WTC11 (cell line): ENCODE data around the gene TNFSF11. TPM values are rescaled to one million over a fixed set of nuclear protein-coding genes. Genes with fewer than 3 reads are reported as not detected.
A peak's percentile ranks its signal among the peaks of the same experiment; 100 is the strongest.

Experiments used
- ATAC-seq: fragments of 200-7000 bp; cut with Tn5 transposase; 2 replicates; pipeline ENCODE4 v1.10.0; 2021; ENCODE audit warnings: mild to moderate bottlenecking, moderate library complexity
- CTCF ChIA-PET: fragments of 300-600 bp; sonication (Branson Sonifier 250); formaldehyde crosslinking; loops from one replicate; lab custom pipeline; 2021; ENCODE audit warnings: antibody characterized with exemption; lab: Charles Lee
- POLR2A ChIA-PET: fragments of 350-600 bp; sonication (Branson Sonifier 250); formaldehyde crosslinking; loops from one replicate; lab custom pipeline; 2021; ENCODE audit warnings: antibody characterized with exemption; lab: Charles Lee
- DNase-seq: peaks from one replicate; pipeline ENCODE4 v3.0.0; 2021; ENCODE audit warnings: low spot score
- H3K27ac Mint-ChIP-seq: 2 replicates; pipeline ENCODE4 v1.8.0; 2021; ENCODE audit warnings: mixed read lengths
- H3K27me3 Mint-ChIP-seq: 2 replicates; pipeline ENCODE4 v1.8.0; 2021; ENCODE audit warnings: low read depth, mild to moderate bottlenecking, moderate library complexity, mixed read lengths
- H3K36me3 Mint-ChIP-seq: 2 replicates; pipeline ENCODE4 v1.8.0; 2021; ENCODE audit warnings: mixed read lengths
- H3K4me1 Mint-ChIP-seq: 2 replicates; pipeline ENCODE4 v1.8.0; 2022; ENCODE audit warnings: mixed read lengths
- H3K4me3 Mint-ChIP-seq: 2 replicates; pipeline ENCODE4 v1.8.0; 2021; ENCODE audit warnings: mild to moderate bottlenecking, moderate library complexity, mixed read lengths
- H3K9me3 Mint-ChIP-seq: 2 replicates; pipeline ENCODE4 v1.8.0; 2021; ENCODE audit warnings: mixed read lengths
- CREB1 ChIP-seq: sonication (generic); formaldehyde crosslinking; IDR thresholded peaks from 2 replicates; pipeline ENCODE4 v1.8.0; 2023; ENCODE audit warnings: mild to moderate bottlenecking, missing genetic modification reagents
- E2F5 ChIP-seq: sonication (generic); formaldehyde crosslinking; IDR thresholded peaks from 2 replicates; pipeline ENCODE4 v1.8.1; 2022; ENCODE audit warnings: mild to moderate bottlenecking, moderate library complexity, missing genetic modification reagents
- ELF4 ChIP-seq: sonication (generic); formaldehyde crosslinking; IDR thresholded peaks from 2 replicates; pipeline ENCODE4 v1.8.1; 2022; ENCODE audit warnings: low read depth, mild to moderate bottlenecking, moderate library complexity, missing genetic modification reagents
- ESRRA ChIP-seq: sonication (generic); formaldehyde crosslinking; IDR thresholded peaks from 2 replicates; pipeline ENCODE4 v1.8.1; 2022; ENCODE audit warnings: mild to moderate bottlenecking, missing genetic modification reagents, borderline replicate concordance
- GTF2I ChIP-seq: fragments of 250-450 bp; sonication (Bioruptor Pico); conservative IDR thresholded peaks from 2 replicates; pipeline ENCODE4 v1.4.0; 2021; ENCODE audit warnings: mild to moderate bottlenecking
- HMGA2 ChIP-seq: fragments of 250-450 bp; sonication (Bioruptor Pico); IDR thresholded peaks from 2 replicates; pipeline ENCODE4 v1.4.0; 2021; ENCODE audit warnings: mild to moderate bottlenecking, moderate library complexity
- IRF2 ChIP-seq: sonication (generic); formaldehyde crosslinking; IDR thresholded peaks from 2 replicates; pipeline ENCODE4 v1.8.0; 2022; ENCODE audit warnings: low read depth, missing genetic modification reagents, borderline replicate concordance
- NFATC4 ChIP-seq: fragments of 250-450 bp; sonication (Bioruptor Pico); IDR thresholded peaks from 2 replicates; pipeline ENCODE4 v1.9.0; 2021; ENCODE audit warnings: mild to moderate bottlenecking
- NR3C1 ChIP-seq: sonication (generic); formaldehyde crosslinking; conservative IDR thresholded peaks from 2 replicates; pipeline ENCODE4 v1.8.1; 2023; ENCODE audit warnings: low read depth, mild to moderate bottlenecking, missing genetic modification reagents
- PRRX2 ChIP-seq: fragments of 250-450 bp; sonication (Bioruptor Pico); IDR thresholded peaks from 2 replicates; pipeline ENCODE4 v1.8.0; 2021; ENCODE audit warnings: mild to moderate bottlenecking
- TEAD1 ChIP-seq: sonication (generic); formaldehyde crosslinking; IDR thresholded peaks from 2 replicates; pipeline ENCODE4 v1.8.0; 2022; ENCODE audit warnings: mild to moderate bottlenecking, missing genetic modification reagents
- TP53 ChIP-seq: sonication (generic); formaldehyde crosslinking; IDR thresholded peaks from 2 replicates; pipeline ENCODE4 v1.8.1; 2023; ENCODE audit warnings: mild to moderate bottlenecking, missing genetic modification reagents
- total RNA-seq: library from RNA; stranded (reverse); gene quantifications from 3 replicates; pipeline ENCODE4 v1.2.3, GENCODE V29; 2021
- TF ChIP-seq, protein P1 (sequence below): sonication (generic); formaldehyde crosslinking; IDR thresholded peaks from 2 replicates; pipeline ENCODE4 v1.8.0; 2022; ENCODE audit warnings: mild to moderate bottlenecking, missing genetic modification reagents
- TF ChIP-seq, protein P2 (sequence below): sonication (generic); formaldehyde crosslinking; IDR thresholded peaks from 2 replicates; pipeline ENCODE4 v1.8.0; 2022; ENCODE audit warnings: mild to moderate bottlenecking, missing genetic modification reagents
- TF ChIP-seq, protein P3 (sequence below): sonication (generic); formaldehyde crosslinking; IDR thresholded peaks from 2 replicates; pipeline ENCODE4 v1.8.1; 2023; ENCODE audit warnings: mild to moderate bottlenecking, missing genetic modification reagents, moderate library complexity
- TF ChIP-seq, protein P4 (sequence below): sonication (generic); formaldehyde crosslinking; IDR thresholded peaks from 2 replicates; pipeline ENCODE4 v1.8.0; 2022; ENCODE audit warnings: mild to moderate bottlenecking, missing genetic modification reagents
- TF ChIP-seq, protein P5 (sequence below): fragments of 200-600 bp; IDR thresholded peaks from 2 replicates; pipeline ENCODE4 v1.8.0; 2022; ENCODE audit warnings: antibody characterized with exemption
- TF ChIP-seq, protein P6 (sequence below): sonication (generic); formaldehyde crosslinking; IDR thresholded peaks from 2 replicates; pipeline ENCODE4 v1.8.1; 2022; ENCODE audit warnings: missing genetic modification reagents, borderline replicate concordance

The TNFSF11 gene
- total RNA-seq, 1 experiment from 2014 or later: 6.1 TPM

GRCh38 chr13:42592915-42593900, 19.3 kb downstream of the TNFSF11 start:
- no peaks in the 10 kb centered on the region for H3K27me3 Mint-ChIP-seq
- H3K4me1 Mint-ChIP-seq: peaks cover 80% of the 10 kb centered on the region
- TF ChIP-seq, protein P1, sequence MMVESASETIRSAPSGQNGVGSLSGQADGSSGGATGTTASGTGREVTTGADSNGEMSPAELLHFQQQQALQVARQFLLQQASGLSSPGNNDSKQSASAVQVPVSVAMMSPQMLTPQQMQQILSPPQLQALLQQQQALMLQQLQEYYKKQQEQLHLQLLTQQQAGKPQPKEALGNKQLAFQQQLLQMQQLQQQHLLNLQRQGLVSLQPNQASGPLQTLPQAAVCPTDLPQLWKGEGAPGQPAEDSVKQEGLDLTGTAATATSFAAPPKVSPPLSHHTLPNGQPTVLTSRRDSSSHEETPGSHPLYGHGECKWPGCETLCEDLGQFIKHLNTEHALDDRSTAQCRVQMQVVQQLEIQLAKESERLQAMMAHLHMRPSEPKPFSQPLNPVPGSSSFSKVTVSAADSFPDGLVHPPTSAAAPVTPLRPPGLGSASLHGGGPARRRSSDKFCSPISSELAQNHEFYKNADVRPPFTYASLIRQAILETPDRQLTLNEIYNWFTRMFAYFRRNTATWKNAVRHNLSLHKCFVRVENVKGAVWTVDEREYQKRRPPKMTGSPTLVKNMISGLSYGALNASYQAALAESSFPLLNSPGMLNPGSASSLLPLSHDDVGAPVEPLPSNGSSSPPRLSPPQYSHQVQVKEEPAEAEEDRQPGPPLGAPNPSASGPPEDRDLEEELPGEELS (CRISPR knock-in tag): no peak
- TF ChIP-seq TEAD1 (CRISPR knock-in tag) (0 out of 2 replicates have a peak, but pooled peaks have one; percentile 70), NR3C1 (CRISPR knock-in tag) (no peak), CREB1 (CRISPR knock-in tag) (no peak), ESRRA (CRISPR knock-in tag) (no peak)
- TF ChIP-seq, protein P2, sequence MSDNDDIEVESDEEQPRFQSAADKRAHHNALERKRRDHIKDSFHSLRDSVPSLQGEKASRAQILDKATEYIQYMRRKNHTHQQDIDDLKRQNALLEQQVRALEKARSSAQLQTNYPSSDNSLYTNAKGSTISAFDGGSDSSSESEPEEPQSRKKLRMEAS (CRISPR knock-in tag): 0 out of 2 replicates have a peak, but pooled peaks have one; percentile 20
- TF ChIP-seq, protein P3, sequence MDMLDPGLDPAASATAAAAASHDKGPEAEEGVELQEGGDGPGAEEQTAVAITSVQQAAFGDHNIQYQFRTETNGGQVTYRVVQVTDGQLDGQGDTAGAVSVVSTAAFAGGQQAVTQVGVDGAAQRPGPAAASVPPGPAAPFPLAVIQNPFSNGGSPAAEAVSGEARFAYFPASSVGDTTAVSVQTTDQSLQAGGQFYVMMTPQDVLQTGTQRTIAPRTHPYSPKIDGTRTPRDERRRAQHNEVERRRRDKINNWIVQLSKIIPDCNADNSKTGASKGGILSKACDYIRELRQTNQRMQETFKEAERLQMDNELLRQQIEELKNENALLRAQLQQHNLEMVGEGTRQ (CRISPR knock-in tag): peak; percentile 79
- TF ChIP-seq, protein P4, sequence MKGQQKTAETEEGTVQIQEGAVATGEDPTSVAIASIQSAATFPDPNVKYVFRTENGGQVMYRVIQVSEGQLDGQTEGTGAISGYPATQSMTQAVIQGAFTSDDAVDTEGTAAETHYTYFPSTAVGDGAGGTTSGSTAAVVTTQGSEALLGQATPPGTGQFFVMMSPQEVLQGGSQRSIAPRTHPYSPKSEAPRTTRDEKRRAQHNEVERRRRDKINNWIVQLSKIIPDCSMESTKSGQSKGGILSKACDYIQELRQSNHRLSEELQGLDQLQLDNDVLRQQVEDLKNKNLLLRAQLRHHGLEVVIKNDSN (CRISPR knock-in tag): peak; percentile 79
- H3K9me3 Mint-ChIP-seq: peaks cover 11% of the 10 kb centered on the region; the same call in 1 of the 2 replicates
- CTCF ChIA-PET: interaction anchor here (0.6 to 2.7 kb wide), 6 partner anchors 10 to 393 kb away, joined by 3 to 13 read pairs (median 3); partner anchors contain the start of gene TNFSF11
- peaks cover 21% of the 10 kb centered on the region for H3K36me3 Mint-ChIP-seq
- POLR2A ChIA-PET: no interaction called here
- H3K27ac Mint-ChIP-seq: peak overlapping the region; percentile 90
- DNase-seq: no peak
- peak; percentile 74 for ATAC-seq
- H3K4me3 Mint-ChIP-seq: peak overlapping the region; percentile 37

- no peaks in the 10 kb centered on the region for H3K27me3 Mint-ChIP-seq
- peaks cover 7% of the 10 kb centered on the region for H3K36me3 Mint-ChIP-seq
- peak overlapping the region; percentile 15; the same call in 1 of the 2 replicates for H3K4me3 Mint-ChIP-seq
- H3K9me3 Mint-ChIP-seq: peaks cover under 1% of the 10 kb centered on the region; the same call in 1 of the 2 replicates
- peak overlapping the region; percentile 78 for H3K27ac Mint-ChIP-seq
- H3K4me1 Mint-ChIP-seq: peaks cover 85% of the 10 kb centered on the region
- TF ChIP-seq, protein P5, sequence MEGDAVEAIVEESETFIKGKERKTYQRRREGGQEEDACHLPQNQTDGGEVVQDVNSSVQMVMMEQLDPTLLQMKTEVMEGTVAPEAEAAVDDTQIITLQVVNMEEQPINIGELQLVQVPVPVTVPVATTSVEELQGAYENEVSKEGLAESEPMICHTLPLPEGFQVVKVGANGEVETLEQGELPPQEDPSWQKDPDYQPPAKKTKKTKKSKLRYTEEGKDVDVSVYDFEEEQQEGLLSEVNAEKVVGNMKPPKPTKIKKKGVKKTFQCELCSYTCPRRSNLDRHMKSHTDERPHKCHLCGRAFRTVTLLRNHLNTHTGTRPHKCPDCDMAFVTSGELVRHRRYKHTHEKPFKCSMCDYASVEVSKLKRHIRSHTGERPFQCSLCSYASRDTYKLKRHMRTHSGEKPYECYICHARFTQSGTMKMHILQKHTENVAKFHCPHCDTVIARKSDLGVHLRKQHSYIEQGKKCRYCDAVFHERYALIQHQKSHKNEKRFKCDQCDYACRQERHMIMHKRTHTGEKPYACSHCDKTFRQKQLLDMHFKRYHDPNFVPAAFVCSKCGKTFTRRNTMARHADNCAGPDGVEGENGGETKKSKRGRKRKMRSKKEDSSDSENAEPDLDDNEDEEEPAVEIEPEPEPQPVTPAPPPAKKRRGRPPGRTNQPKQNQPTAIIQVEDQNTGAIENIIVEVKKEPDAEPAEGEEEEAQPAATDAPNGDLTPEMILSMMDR: peak; percentile 65
- no peak for TF ChIP-seq E2F5 (CRISPR knock-in tag)
- ChIA-PET POLR2A (no interaction called here), CTCF (interaction anchor here (0.6 to 2.7 kb wide), 11 partner anchors 14 to 490 kb away, joined by 3 to 13 read pairs (median 4); no protein-coding TSS in a partner anchor)
- DNase-seq (peak; percentile 60), ATAC-seq (no peak; the same call in 1 of the 2 replicates)
These were observed 20.7 kb downstream of the TNFSF11 start for GRCh38 chr13:42594481-42595252.

DNA sequence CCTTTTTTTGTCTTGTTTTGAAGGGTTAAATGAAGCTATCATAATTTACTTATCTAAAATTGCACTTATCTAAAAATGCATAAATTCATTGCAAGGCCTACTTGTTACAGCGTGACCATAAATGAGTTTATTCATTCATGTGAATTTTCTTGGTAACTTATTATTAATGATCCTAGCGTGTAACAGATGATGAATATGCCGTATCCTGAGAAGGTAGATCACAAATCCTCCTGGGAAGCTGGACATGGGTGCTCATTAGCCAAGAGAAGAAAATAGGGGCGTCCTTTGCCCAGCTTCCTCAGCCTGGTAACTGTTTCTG, 21.3 kb downstream of the TNFSF11 start:
- ATAC-seq (no peak), DNase-seq (no peak)
- ChIA-PET POLR2A (no interaction called here), CTCF (interaction anchor here (0.6 to 2.7 kb wide), 10 partner anchors 14 to 281 kb away, joined by 3 to 13 read pairs (median 4); no protein-coding TSS in a partner anchor)
- H3K27ac Mint-ChIP-seq: peak overlapping the region; percentile 78; the same call in 1 of the 2 replicates
- peak overlapping the region; percentile 15; the same call in 1 of the 2 replicates for H3K4me3 Mint-ChIP-seq
- H3K4me1 Mint-ChIP-seq: peaks cover 79% of the 10 kb centered on the region
- H3K9me3 Mint-ChIP-seq: no peaks in the 10 kb centered on the region
- TF ChIP-seq PRRX2 (CRISPR knock-in tag) (no peak), HMGA2 (CRISPR knock-in tag) (no peak), GTF2I (CRISPR knock-in tag) (no peak), IRF2 (CRISPR knock-in tag) (no peak), TP53 (no peak), NFATC4 (CRISPR knock-in tag) (no peak), ELF4 (CRISPR knock-in tag) (no peak)
- TF ChIP-seq, protein P3 (CRISPR knock-in tag): no peak
- TF ChIP-seq, protein P6, sequence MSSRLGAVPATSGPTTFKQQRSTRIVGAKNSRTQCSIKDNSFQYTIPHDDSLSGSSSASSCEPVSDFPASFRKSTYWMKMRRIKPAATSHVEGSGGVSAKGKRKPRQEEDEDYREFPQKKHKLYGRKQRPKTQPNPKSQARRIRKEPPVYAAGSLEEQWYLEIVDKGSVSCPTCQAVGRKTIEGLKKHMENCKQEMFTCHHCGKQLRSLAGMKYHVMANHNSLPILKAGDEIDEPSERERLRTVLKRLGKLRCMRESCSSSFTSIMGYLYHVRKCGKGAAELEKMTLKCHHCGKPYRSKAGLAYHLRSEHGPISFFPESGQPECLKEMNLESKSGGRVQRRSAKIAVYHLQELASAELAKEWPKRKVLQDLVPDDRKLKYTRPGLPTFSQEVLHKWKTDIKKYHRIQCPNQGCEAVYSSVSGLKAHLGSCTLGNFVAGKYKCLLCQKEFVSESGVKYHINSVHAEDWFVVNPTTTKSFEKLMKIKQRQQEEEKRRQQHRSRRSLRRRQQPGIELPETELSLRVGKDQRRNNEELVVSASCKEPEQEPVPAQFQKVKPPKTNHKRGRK (CRISPR knock-in tag): no peak
- TF ChIP-seq, all 79 proteins: peak for 0
- Mint-ChIP-seq H3K36me3 (peaks cover 5% of the 10 kb centered on the region; the same call in 1 of the 2 replicates), H3K27me3 (no peaks in the 10 kb centered on the region)
